GM23338 (cell line): ENCODE data around the gene SHB. TPM values are rescaled to one million over a fixed set of nuclear protein-coding genes. Genes with fewer than 3 reads are reported as not detected.

ENCODE experiments used
- ATAC-seq: fragments of 200-7000 bp; cut with Tn5 transposase; 3 replicates; pipeline ENCODE4 v1.9.1; 2020
- DNase-seq: peaks from one replicate; pipeline ENCODE4 v3.0.0-alpha.2; 2015; ENCODE audit warnings: low spot score
- H2AFZ ChIP-seq: fragments of 200-600 bp; sonication (generic); 2 replicates; pipeline ENCODE4 v1.8.0; 2016; ENCODE audit warnings: antibody characterized with exemption, mild to moderate bottlenecking, moderate library complexity
- H3F3A ChIP-seq: fragments of 200-600 bp; sonication (generic); replicated peaks from 2 replicates; pipeline ENCODE4 v1.8.0; 2017; ENCODE audit warnings: antibody characterized with exemption, mixed run types, low read depth
- H3K27ac ChIP-seq: fragments of 200-600 bp; sonication (generic); 2 replicates; pipeline ENCODE4 v1.6.1; 2016; ENCODE audit warnings: low read depth
- H3K27me3 ChIP-seq: fragments of 200-600 bp; sonication (generic); 2 replicates; pipeline ENCODE4 v1.8.0; 2016; ENCODE audit warnings: mild to moderate bottlenecking, mixed run types, moderate library complexity; ENCODE audit not compliant: insufficient read depth
- H3K36me3 ChIP-seq: fragments of 200-600 bp; sonication (generic); 2 replicates; pipeline ENCODE4 v1.8.0; 2016; ENCODE audit warnings: mild to moderate bottlenecking; ENCODE audit not compliant: insufficient read depth
- H3K4me1 ChIP-seq: fragments of 200-600 bp; sonication (generic); 2 replicates; pipeline ENCODE4 v1.8.0; 2016; ENCODE audit warnings: mild to moderate bottlenecking, moderate library complexity; ENCODE audit not compliant: insufficient read depth
- H3K4me2 ChIP-seq: fragments of 200-600 bp; sonication (generic); 2 replicates; pipeline ENCODE4 v1.7.1; 2017; ENCODE audit warnings: mixed run types
- H3K4me3 ChIP-seq: fragments of 200-600 bp; sonication (generic); 2 replicates; pipeline ENCODE4 v1.6.1; 2016; ENCODE audit warnings: mixed run types
- H3K79me2 ChIP-seq: fragments of 200-600 bp; sonication (generic); replicated peaks from 2 replicates; pipeline ENCODE4 v1.8.0; 2017; ENCODE audit warnings: mild to moderate bottlenecking; ENCODE audit not compliant: insufficient read depth
- H3K9me2 ChIP-seq: fragments of 200-600 bp; sonication (generic); 2 replicates; pipeline ENCODE4 v1.8.0; 2017; ENCODE audit not compliant: insufficient read depth
- H4K20me1 ChIP-seq: fragments of 200-600 bp; sonication (generic); replicated peaks from 2 replicates; pipeline ENCODE4 v1.8.0; 2017; ENCODE audit warnings: mild to moderate bottlenecking; ENCODE audit not compliant: insufficient read depth
- H3K27ac Mint-ChIP-seq: 2 replicates; pipeline ENCODE4 v1.8.0; 2020; ENCODE audit warnings: inconsistent platforms, mild to moderate bottlenecking, moderate library complexity, mixed read lengths
- H3K27me3 Mint-ChIP-seq: 3 replicates; pipeline ENCODE4 v1.8.0; 2022; ENCODE audit warnings: low read depth, mild to moderate bottlenecking, moderate library complexity, mixed read lengths, inconsistent platforms; ENCODE audit not compliant: insufficient read depth, poor library complexity
- H3K36me3 Mint-ChIP-seq: 3 replicates; pipeline ENCODE4 v1.8.0; 2021; ENCODE audit warnings: low read depth, mild to moderate bottlenecking, inconsistent platforms, moderate library complexity, mixed read lengths
- H3K4me1 Mint-ChIP-seq: 3 replicates; pipeline ENCODE4 v1.8.0; 2020; ENCODE audit warnings: mild to moderate bottlenecking, inconsistent platforms, mixed read lengths
- H3K4me3 Mint-ChIP-seq: 3 replicates; pipeline ENCODE4 v1.8.0; 2021; ENCODE audit warnings: moderate library complexity, mild to moderate bottlenecking, inconsistent platforms, mixed read lengths
- H3K9me3 Mint-ChIP-seq: 3 replicates; pipeline ENCODE4 v1.8.0; 2020; ENCODE audit warnings: moderate library complexity, mild to moderate bottlenecking, inconsistent platforms, mixed read lengths
- CREB1 ChIP-seq: fragments of 250-450 bp; sonication (Bioruptor Pico); IDR thresholded peaks from 2 replicates; pipeline ENCODE4 v1.5.0; 2020; ENCODE audit warnings: low read depth, mild to moderate bottlenecking, moderate library complexity
- ETS1 ChIP-seq: IDR thresholded peaks from 2 replicates; pipeline ENCODE4 v1.6.1; 2016; ENCODE audit warnings: antibody characterized with exemption
- EZH2 ChIP-seq: fragments of 200-600 bp; sonication (generic); IDR thresholded peaks from one replicate; pipeline ENCODE4 v1.8.0; 2017; ENCODE audit warnings: antibody characterized with exemption, mild to moderate bottlenecking, low read depth; ENCODE audit not compliant: unreplicated experiment
- EZH2phosphoT487 ChIP-seq: fragments of 200-600 bp; sonication (generic); IDR thresholded peaks from one replicate; pipeline ENCODE4 v1.8.1; 2018; ENCODE audit warnings: antibody characterized with exemption; ENCODE audit not compliant: unreplicated experiment
- JUNB ChIP-seq: IDR thresholded peaks from one replicate; pipeline ENCODE4 v1.6.1; 2016; ENCODE audit warnings: antibody characterized with exemption; ENCODE audit not compliant: unreplicated experiment
- NANOG ChIP-seq: IDR thresholded peaks from 2 replicates; pipeline ENCODE4 v1.6.1; 2016; ENCODE audit warnings: antibody characterized with exemption, borderline replicate concordance
- POLR2AphosphoS5 ChIP-seq: IDR thresholded peaks from 2 replicates; pipeline ENCODE4 v1.6.1; 2016; ENCODE audit warnings: antibody characterized with exemption, low read depth
- REST ChIP-seq: IDR thresholded peaks from one replicate; pipeline ENCODE4 v1.6.1; 2018; ENCODE audit warnings: antibody characterized with exemption; ENCODE audit not compliant: unreplicated experiment
- STAT1 ChIP-seq: IDR thresholded peaks from one replicate; pipeline ENCODE4 v1.6.1; 2016; ENCODE audit warnings: antibody characterized with exemption; ENCODE audit not compliant: unreplicated experiment
- ZNF114 ChIP-seq: fragments of 250-450 bp; sonication (Bioruptor Pico); IDR thresholded peaks from 2 replicates; pipeline ENCODE4 v1.5.0; 2020; ENCODE audit warnings: mild to moderate bottlenecking, moderate library complexity
- ZNF331 ChIP-seq: fragments of 250-450 bp; sonication (Bioruptor Pico); IDR thresholded peaks from 2 replicates; pipeline ENCODE4 v1.5.0; 2020; ENCODE audit warnings: low read depth, mild to moderate bottlenecking, moderate library complexity
- ZNF462 ChIP-seq: fragments of 250-450 bp; sonication (Bioruptor Pico); IDR thresholded peaks from 2 replicates; pipeline ENCODE4 v1.5.0; 2020; ENCODE audit warnings: mild to moderate bottlenecking, moderate library complexity
- polyA plus RNA-seq: library from polyadenylated mRNA; unstranded; fragments of >200 nt; fragmentation: Nextera tagmentation; extraction: Ambion mirVana; gene quantifications from 2 replicates; pipeline ENCODE4 v1.2.1, GENCODE V29; 2016
- total RNA-seq: library from RNA; depleted of rRNA; stranded (reverse); fragments of >200 nt; shearing (Covaris generic); gene quantifications from 2 replicates; pipeline ENCODE4 v1.2.3, GENCODE V29; 2014
- TF ChIP-seq, protein P1 (sequence below), 2 experiments: fragments of 200-600 bp in 1 of 2; sonication (generic) in 1 of 2; conservative IDR thresholded peaks; 2 replicates each; pipeline versions ENCODE4 v1.5.1 to v1.6.1; 2016 to 2017; ENCODE audit warnings: antibody characterized with exemption in 2 of 2, low read depth in 2 of 2, mild to moderate bottlenecking in 2 of 2, moderate library complexity in 1 of 2

SHB gene
- total and polyA plus RNA-seq, 2 experiments from 2014 or later, result 1.5 to 14.0 TPM

GRCh38 chr9:37957664-37957953 lies 111.4 kb downstream of the SHB start:
- H3K9me3 Mint-ChIP-seq, result no peaks in the 10 kb centered on the region; the same call in 1 of the 3 replicates
- H2AFZ ChIP-seq, result no peak overlapping the region
- ATAC-seq, result no peak
- H4K20me1 ChIP-seq, result no peaks in the 10 kb centered on the region
- no peak overlapping the region for H3K4me3 Mint-ChIP-seq
- H3K4me2 ChIP-seq, result no peak overlapping the region
- no peaks in the 10 kb centered on the region for H3K9me2 ChIP-seq
- H3K36me3 Mint-ChIP-seq, result peaks cover 13% of the 10 kb centered on the region; the same call in 2 of the 3 replicates
- H3K27me3 Mint-ChIP-seq, result peaks cover 17% of the 10 kb centered on the region
- no peaks in the 10 kb centered on the region for H3K36me3 ChIP-seq
- no peaks in the 10 kb centered on the region for H3K79me2 ChIP-seq
- H3K4me3 ChIP-seq, result no peak overlapping the region
- H3K27me3 ChIP-seq, result no peaks in the 10 kb centered on the region
- H3K4me1 Mint-ChIP-seq, result peaks cover 6% of the 10 kb centered on the region
- H3K4me1 ChIP-seq, result no peaks in the 10 kb centered on the region
- DNase-seq, result no peak
- H3F3A ChIP-seq, result no peaks in the 10 kb centered on the region
- H3K27ac Mint-ChIP-seq, result no peak overlapping the region
- H3K27ac ChIP-seq, result no peak overlapping the region
- TF ChIP-seq ZNF331 (CRISPR knock-in tag), result no peak
- no peak for TF ChIP-seq JUNB
- no peak for TF ChIP-seq EZH2
- TF ChIP-seq, protein P1, sequence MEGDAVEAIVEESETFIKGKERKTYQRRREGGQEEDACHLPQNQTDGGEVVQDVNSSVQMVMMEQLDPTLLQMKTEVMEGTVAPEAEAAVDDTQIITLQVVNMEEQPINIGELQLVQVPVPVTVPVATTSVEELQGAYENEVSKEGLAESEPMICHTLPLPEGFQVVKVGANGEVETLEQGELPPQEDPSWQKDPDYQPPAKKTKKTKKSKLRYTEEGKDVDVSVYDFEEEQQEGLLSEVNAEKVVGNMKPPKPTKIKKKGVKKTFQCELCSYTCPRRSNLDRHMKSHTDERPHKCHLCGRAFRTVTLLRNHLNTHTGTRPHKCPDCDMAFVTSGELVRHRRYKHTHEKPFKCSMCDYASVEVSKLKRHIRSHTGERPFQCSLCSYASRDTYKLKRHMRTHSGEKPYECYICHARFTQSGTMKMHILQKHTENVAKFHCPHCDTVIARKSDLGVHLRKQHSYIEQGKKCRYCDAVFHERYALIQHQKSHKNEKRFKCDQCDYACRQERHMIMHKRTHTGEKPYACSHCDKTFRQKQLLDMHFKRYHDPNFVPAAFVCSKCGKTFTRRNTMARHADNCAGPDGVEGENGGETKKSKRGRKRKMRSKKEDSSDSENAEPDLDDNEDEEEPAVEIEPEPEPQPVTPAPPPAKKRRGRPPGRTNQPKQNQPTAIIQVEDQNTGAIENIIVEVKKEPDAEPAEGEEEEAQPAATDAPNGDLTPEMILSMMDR (conservative IDR thresholded peaks at IDR 0.05; ENCODE audit: low read depth in 2 of 2), result no peak
- TF ChIP-seq EZH2phosphoT487, result no peak
- TF ChIP-seq STAT1, result no peak
- TF ChIP-seq CREB1, result no peak
- no peak for TF ChIP-seq ETS1
- TF ChIP-seq NANOG, result no peak
- no peak for TF ChIP-seq POLR2AphosphoS5
- no peak for TF ChIP-seq ZNF114 (CRISPR knock-in tag)
- TF ChIP-seq REST, result no peak
- no peak for TF ChIP-seq ZNF462 (CRISPR knock-in tag)
